Activated CD8-positive, alpha-beta memory T cell treated with anti-CD3 and anti-CD28 coated beads, Interleukin-2, amount 50 U/mL, for 4 hours (primary cell): ENCODE results near the gene MOXD1.

ENCODE experiments used
- DNase-seq: peaks from one replicate; pipeline ENCODE4 v3.0.0-alpha.2; 2020

Gene MOXD1

GRCh38 chr6:132400883-132401617 lies at the start of gene MOXD1:
MOXD1 (minus strand) TSS chr6:132401475; CDS start chr6:132401426, 49 bp downstream.
- DNase-seq: no peak

- DNase-seq: no peak
Observed at GRCh38 chr6:132446855-132447241, 45.6 kb upstream of the MOXD1 start.

GRCh38 chr6:132446141-132446854 lies 45.0 kb upstream of the MOXD1 start:
- no peak for DNase-seq

- DNase-seq: no peak
Observed at GRCh38 chr6:132445201-132445951, 44.1 kb upstream of the MOXD1 start.

GRCh38 chr6:132443206-132443605 lies 41.9 kb upstream of the MOXD1 start:
- DNase-seq: no peak

GRCh38 chr6:132430110-132430509 lies 28.8 kb upstream of the MOXD1 start:
- DNase-seq: no peak

GRCh38 chr6:132425176-132425575 lies 23.9 kb upstream of the MOXD1 start:
- DNase-seq: no peak

- no peak for DNase-seq
Observed at GRCh38 chr6:132423839-132424238, 22.6 kb upstream of the MOXD1 start.

GRCh38 chr6:132418235-132418965 lies 17.1 kb upstream of the MOXD1 start:
- DNase-seq: no peak

GRCh38 chr6:132414761-132415160 lies 13.5 kb upstream of the MOXD1 start:
- no peak for DNase-seq

- no peak for DNase-seq
Observed at GRCh38 chr6:132414322-132414721, 13.0 kb upstream of the MOXD1 start.

- no peak for DNase-seq
Observed at GRCh38 chr6:132413499-132413802, 12.2 kb upstream of the MOXD1 start.

- DNase-seq: no peak
Observed at GRCh38 chr6:132412656-132413498, 11.6 kb upstream of the MOXD1 start.

- no peak for DNase-seq
Observed at GRCh38 chr6:132411296-132411695, 10.0 kb upstream of the MOXD1 start.

- no peak for DNase-seq
Observed at GRCh38 chr6:132410830-132411229, 9.6 kb upstream of the MOXD1 start.

- no peak for DNase-seq
Observed at GRCh38 chr6:132405143-132405915, 4.1 kb upstream of the MOXD1 start.

GRCh38 chr6:132404736-132405135 lies 3.5 kb upstream of the MOXD1 start:
- no peak for DNase-seq

- no peak for DNase-seq
Observed at GRCh38 chr6:132404330-132404729, 3.1 kb upstream of the MOXD1 start.

GRCh38 chr6:132401618-132402285 lies 477 bp upstream of the MOXD1 start:
- DNase-seq: no peak

GRCh38 chr6:132400555-132400882 lies 756 bp downstream of the MOXD1 start:
- no peak for DNase-seq
